GM11168 (cell line): ENCODE measurements around the gene RERE.

Experiments
- in situ Hi-C: fragments of 300-500 bp; cut with MboI; formaldehyde crosslinking; loops from one replicate; pipeline ENCODE4 v1.12.0; 2022; ENCODE audit warnings: low sequenced_read_pairs; ENCODE audit not compliant: unreplicated experiment

RERE gene

DNA sequence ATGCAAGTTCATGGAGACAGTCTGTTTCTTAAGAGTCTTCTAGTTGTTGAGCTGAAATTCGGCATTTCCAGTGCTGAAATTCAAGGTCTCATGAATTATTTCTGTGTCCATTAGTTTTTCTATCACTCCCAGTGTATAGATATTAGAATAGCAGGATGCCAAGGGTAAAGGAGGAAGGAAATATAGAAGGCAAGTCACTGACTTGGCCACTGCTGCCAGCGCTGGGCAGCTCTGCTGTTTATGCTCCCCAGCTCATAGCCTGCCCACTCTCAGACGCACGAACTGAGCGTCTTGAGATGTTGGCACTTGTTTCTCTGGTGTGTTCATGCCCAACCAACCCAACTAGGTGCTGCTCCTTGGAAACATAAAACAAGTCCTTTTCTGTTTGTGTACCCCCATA, 389.5 kb downstream of the RERE start:
- in situ Hi-C loops, result no loop called here

DNA sequence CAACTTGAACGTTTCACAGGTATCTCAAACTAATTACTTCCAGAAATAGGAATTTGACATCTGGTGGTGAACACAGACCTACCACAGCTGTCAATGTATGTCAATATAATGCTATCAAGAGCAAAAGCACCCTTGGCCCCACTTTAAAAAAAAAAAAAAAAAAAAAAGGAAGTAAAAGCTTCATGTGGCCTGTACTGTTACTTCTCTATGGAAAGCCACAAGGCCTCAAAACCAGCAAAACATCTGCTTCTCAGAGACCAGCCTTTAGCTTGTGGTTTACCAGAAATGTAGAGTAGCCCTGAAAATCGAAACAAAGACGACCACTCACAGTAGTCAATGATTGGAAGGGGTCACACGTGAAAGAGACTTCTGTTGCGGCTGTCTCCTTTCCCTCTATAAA, 389.9 kb downstream of the RERE start:
- in situ Hi-C loops, result no loop called here

DNA sequence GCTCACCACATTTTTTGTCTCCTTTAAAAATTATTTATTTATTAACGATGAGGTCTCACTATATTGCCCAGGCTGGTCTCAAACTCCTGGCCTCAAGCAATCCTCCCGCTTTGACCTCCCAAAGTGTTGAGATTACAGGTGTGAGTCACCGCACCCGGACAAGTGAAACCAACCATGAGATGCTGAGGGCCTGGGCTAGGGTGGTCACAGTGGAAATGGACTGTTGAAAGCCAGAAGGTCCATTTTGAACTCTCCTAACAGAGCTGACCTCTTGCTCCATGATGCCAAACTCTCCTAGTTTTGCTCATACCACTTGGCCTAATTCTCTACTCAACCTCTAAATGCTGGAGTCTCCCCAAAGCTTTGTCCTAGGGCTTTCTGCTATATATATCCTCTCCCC, 390.4 kb downstream of the RERE start:
- in situ Hi-C loops, result no loop called here

DNA sequence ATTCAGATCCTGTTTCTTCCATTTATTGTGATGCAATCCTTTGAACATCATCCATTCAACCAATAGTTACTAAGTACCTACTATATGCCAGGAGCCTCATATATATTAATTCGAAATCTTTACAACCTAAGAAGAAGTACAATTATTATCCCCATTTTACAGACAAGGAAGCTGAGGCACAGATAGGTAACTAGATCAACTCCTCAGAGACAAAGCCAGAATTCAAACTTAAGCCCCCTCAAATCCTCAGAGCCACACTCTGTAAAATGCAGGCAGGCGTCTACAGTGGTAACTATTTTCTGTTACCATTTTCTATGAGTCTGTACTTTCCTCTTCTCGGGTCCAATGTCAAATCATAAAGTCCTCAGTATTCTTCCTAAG, 391.7 kb downstream of the RERE start:
- in situ Hi-C loops, result no loop called here

DNA sequence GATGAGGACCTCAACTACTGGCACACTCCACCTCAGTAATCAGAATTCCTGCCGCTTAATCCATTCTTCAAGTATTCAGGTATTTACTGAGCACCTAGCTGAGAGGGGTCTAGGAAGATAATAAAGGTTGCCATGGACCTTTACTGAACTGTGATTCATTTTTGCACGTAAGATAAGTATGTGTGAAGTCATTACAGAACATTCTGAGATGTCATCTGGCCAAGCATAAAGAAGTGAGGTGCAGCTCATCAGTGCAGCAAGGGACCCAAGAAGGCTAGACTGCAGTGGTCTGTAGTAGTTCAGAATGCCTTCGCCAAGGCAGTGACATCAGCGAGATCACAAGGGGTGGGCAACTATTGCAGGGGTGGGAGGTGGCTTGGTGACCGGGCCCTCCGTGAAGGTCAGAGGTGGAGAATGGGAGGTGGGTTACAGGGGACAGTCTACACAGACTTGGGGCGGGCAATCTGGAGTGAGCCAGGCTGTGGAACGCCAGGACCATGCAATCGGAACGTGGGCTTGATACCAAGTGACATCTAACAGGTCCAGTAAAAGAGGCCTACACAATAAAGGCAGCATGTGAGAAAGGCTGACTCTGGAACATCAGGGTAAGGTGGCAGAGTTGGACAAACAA, 392.2 kb downstream of the RERE start:
- in situ Hi-C loops, result no loop called here

DNA sequence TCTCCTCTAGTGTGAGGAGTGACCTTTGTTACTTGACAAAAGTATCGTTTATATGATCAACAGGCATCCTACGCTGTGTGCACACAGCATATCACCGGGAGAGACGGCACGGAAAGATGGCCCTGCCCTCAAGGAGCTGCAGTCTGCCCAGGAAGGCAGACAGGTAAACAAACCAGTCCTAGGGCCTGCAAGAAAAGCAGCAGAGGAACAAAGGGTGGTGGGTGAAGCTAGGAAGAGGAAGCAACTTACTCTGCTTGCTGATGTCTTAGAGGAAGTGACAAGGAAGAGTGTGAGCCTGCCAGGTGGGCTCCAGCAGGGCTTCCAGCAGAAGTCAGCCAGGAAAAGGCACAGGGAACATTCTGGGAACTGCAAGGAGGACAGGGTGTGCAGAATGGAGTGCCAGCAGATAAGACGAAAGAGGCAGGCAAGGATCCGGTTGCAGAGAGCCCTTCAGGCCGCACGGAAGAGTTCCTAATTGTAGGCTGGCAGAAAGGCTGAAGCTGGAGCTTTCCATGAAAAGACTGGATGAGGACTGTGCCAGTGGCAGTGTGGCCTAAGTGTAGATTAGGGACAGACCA, 392.8 kb downstream of the RERE start:
- in situ Hi-C loops, result no loop called here

DNA sequence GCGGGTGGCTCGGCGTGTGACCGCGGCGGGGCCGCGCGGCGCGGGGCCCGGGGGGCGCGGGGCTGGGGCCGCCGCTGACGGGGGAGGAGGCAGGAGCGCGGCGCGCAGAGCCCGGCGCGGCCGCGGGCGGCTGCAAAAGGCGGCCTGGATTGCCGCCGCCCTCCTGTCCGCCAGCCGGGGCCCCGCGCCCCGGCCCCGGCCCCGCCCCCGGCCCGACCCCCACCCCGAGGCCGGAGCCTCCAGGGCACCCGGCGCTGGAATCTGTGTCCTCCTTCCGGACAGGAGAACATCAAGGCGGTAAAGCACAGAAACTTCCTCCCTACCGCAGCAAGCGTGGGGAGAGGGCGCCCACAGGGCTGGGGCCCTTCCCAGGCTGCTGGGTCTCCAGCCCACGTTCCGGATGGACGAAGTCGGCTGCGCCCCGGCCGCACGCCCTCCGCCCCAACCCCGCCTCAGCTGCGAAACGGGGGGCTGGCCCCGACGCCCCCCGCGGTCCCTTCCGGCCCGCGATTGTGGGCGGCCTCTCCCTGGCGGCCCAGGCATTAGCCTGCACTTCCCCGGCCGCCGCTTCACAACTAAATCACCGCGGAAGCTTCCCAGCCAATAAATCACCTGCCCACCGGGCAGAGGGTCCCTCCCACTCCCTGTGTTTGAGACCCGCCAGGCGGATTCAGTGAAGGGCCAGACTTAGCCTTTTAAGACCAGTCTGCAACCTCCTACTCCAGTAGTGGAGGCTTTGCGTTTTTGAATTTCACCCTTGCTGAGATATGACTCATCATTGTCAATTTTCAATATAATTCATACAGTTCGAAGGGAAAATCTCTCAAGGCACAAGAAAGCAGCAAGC, 393.5 kb downstream of the RERE start:
- in situ Hi-C loops, result no loop called here

DNA sequence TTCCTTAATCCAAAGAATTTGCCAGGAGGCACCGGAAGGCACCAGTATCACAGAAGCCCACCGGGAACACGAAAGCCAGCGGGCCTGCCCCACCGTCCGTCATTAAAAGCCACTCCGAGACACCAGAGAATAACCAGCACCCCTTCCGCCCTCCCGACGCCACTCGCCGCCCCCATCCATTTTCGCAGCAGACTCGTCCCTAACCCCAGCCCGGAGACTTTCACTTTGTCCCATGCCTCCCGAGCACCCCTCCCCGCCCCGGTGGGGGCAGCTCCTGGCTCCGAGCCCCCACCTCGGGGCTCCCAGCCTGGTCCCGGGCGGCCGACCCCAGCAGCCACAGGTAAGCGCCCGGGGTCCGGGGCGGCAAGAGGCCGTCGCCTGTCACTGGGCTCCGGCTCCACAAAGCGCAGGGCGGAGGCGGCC, 394.2 kb downstream of the RERE start:
- in situ Hi-C loops, result no loop called here

DNA sequence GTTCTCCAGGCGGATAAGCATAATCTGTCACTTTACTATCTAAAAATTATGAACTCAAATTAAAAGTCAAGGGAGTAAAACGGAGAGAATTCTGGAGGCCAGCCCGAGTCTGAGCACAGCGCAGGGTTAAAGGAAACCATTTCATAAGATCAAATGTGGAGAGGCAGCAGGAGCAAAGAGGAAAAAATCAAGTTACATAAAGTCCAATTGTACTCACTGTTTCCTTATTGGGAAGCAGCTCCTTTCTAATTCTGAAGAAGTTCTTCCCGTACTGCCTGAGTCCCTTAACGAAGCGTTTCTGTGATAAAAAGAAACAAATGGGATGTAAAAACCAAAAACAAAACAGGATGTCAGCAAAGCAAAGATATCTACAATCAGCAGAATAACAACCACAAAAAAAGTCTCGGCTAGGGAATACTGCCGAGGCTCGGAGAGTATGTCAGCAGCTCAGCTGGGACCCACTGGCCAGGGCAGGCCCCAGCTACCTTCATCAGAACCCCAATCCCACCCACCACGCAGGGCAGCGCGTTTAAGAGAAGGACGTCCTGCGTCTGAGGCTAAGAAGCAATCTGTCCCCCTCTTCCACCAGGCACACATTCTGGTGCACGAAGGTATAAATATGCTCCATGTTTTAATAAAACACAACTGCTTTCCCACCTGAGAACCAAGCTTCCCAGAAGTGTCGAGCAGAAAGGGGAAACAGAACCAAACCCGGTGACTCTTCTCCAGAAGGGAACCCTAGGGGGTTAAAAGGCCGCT, 394.8 kb downstream of the RERE start:
- in situ Hi-C loops, result no loop called here

DNA sequence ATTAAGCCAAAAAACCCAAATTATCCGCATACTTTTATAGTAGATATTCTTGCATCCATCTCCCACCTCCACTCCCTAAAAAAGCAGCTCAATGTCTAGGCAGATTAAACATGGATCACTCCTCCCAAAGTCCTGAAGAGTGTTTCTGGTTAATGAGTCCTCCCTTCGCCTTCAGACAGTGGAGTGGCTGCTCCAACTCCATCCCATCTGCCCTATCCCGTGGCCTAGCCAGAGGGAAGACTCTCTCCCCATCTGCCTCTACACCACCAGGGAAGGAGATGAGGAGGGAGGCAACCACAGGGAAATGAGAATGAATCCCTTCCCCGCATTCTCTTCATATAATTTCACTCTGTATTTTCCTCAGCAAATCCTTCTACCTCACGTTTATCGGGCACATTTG, 395.7 kb downstream of the RERE start:
- in situ Hi-C loops, result no loop called here

DNA sequence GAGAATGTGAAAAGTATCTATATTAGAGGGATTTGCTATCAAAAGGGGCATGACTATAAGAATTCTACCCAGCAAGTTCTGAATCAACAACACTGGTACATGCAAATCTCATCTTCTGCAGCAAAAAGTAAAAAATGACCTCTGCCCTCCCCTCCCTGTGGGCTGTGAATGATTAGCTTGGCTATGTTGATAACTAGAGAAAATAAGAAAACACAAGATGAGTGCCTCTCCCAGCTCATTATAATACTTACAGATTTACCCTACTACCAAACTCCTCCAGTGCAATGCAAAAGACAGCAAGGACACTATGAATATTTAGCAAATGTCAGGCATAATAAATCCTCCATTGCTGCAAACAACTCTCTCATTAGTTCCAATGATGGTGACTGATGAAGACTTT, 397.1 kb downstream of the RERE start:
- in situ Hi-C loops, result no loop called here

DNA sequence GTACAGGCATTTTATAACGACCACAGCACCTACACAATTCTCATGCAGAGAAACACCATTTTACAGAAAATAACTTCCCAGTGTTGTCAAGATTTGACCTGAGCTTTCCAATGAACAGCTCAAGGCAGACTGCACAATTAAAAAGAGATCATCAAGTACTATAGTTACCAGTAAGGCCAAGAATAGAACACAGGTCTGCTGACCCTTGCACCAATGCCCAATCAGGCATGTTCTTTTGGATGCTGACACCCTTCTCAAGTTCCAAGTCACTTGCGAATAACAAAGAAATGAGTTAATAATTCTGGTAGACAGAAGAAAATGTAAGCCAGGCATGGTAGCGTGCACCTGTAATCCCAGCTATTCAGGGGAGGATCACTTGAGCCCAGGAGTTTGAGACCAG, 397.6 kb downstream of the RERE start:
- in situ Hi-C loops, result no loop called here

DNA sequence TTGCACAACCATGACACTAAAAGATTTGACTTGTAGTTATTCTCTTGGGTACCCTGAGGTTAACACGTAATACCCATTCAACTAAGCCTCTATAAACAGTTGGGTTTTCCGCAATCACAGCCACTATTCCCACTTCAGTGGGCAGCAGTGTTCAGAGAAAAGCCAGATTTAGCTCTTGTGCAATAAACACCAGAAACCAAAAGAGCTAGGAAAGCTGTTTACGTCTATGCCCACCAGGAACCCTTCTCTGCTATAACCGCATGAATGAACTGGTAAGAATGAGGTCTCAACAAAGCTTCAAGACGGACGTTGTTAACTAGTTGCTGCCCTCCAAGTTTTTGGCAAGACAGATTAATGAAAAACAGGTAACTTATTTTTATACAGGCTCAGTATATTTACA, 398.3 kb downstream of the RERE start:
- in situ Hi-C loops, result no loop called here

DNA sequence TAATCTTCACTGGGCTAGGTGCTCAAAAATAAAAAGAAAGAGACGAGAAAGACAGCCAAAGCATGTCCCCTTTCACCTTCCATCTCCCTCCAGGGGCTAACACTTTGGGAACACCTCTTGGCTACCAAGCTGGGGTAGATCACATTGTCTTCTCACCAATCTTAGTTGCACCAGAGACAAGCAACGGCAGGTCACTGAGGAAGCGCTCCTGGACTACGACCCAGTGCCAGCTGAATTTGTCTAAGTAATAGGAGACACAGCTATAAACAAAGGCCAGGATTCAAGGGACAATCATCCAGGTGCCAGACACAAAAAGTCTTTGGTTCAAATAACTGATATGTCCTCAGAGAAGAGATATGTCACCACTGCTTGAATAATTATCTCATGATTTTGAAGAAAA, 399.1 kb downstream of the RERE start:
- in situ Hi-C loops, result no loop called here

DNA sequence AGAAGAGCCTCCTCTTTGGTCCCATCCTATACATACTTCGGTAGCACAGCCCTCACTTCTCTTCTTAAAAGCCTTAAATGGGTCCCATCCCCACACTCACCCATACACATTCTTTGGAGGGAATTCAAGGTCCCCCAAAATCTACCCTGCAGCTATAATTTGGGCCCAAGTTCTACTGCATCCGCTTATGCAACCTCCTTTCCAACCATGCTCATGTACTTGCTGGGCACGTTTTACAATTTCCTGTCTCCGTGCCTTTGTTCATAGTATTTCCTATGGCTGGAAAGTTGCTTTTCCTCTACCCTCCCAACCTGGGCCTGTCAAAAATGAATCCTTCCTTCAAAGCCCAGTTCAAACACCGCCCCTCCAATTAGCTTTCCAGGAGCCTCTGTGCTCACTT, 399.8 kb downstream of the RERE start:
- in situ Hi-C loops, result no loop called here

DNA sequence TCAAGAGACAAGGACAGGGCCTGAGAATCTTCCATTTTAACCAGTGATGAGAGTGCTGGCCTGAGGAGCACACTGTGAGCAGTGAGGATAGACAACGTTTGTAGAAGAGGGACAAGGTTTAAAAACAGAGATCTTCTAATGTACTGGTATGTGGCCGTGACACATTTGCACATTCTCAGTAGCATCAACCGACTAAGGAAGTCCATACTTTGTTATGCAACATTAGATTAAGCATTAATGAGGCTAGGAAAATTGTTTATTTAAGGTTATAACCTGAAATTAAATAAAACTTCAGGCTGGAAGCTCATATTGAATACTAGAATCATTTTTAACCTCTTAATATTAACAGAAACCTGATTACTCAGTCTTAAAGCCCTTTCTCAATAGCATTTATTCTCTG, 400.6 kb downstream of the RERE start:
- in situ Hi-C loops, result no loop called here

DNA sequence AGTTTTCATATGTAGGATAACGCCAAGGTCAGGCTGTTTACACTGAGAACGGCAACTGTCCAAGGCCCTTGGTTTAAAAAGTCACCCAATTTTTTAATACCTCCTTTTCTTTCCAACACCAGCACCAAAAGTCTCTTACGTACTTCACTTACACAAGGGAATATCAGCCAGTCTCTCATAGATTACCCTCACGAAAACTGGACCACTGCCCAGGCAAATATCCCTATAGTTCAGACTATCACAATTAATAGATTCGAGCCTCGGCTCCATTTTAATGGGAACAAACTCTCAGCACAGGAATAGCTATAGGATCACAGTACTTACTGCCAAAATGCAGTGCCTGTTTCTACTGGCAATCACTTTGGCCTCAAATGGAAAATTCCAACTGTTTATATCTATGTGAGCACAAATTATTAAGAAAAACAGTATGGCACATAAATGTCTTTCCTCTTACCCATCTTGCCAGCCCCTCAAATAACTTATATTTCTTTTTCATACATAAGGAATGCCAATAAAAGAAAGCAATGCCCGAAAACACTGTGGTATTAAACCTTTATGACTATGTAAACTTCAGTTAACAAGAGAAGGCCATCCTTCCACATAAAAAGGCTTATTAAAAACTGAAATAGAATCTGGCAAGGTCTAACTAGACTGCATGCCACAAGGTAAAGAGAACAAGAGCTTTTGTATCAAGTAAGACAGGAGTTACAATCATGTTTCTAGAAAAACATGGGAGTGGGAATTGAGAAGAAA, 401.7 kb downstream of the RERE start:
- in situ Hi-C loops, result no loop called here

DNA sequence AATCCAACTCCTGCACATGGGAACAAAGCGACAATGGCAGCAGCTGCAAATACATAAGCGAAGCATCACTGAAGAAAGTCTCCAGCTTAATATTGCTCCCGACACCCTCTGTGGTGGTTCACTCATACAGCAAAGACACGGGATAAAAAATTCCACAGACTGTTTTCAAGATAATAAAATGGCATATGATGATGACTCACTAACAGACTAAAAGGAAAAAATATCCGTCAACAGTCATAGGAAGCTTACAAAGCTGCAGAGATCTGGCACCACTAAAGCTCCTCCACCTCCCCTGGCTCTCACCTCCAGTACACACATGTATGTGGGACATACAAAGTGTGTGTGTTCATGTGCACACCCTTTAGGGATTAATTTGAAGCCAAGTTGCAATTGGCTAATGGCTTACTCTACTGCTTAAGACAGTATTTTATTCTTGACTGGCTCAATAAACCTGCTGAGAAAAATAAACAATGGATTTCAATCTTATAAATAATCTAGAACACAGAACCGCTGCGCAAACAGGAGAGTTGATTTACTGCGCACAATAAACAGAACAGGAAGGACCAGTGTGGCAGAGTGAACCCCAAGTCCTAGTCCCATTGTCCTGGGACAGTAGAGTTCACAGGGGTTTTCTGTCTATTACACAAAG, 405.1 kb downstream of the RERE start:
- in situ Hi-C loops, result no loop called here

DNA sequence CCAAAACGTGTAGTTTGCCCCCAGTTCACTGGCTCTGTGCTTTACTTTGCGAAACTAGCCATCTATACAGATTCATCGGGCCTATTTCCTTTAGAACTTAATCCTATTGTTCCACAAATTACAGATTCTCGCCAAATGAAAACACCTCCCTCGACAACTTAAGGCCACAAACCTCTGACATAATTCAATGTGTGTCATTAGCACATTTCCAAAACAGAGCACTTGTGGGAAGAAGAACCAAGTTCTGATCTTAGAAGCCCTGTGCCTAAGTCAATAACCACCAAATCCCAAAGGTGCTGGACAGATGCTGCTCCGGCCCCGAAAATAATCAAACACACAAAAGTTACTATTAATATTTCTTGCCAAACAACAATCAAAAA, 405.6 kb downstream of the RERE start:
- in situ Hi-C loops, result no loop called here

DNA sequence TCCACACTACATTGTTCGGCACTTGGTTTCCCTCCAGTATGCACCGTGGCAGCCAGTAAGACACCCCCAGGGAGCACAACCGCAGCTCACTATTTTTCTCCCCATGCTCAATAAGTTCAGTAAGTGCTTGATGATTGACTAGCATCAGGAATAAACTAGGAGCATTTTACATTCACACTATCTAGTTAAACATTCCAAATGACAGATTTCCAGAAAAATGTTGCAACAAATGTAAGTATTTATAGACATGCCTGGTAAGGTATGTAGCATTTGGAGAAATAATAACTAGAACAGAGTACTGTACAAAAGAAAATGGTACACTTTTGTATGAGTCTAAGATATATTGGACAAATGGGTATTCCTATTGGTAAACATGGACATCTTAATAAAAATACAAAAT, 406.6 kb downstream of the RERE start:
- in situ Hi-C loops, result no loop called here
